ENCODE measurements around the gene LCLAT1.

The LCLAT1 gene

GRCh38 chr2:30527411-30527810 is 80.4 kb downstream of the LCLAT1 start:
- DNase-seq, result no peak

DNA sequence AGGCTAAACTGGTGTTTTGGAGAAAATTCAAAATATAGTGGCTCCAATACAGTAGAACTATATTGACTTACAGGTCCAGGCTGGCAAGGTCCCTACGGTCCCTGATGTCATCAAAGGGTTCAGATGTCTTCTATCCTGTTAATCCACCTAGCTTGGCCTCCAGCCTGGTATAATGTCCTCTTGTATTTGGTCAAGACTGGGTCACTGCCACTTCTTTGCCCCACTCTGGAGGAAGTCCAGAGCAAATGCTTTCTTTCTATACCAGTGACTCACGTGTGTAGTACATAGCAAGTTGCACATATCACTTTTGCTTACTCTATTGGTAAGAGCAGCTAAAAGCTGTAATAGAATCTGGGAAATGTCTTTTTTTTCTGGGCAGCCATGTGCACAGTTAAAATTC is 80.8 kb downstream of the LCLAT1 start:
- no peak for DNase-seq

DNA sequence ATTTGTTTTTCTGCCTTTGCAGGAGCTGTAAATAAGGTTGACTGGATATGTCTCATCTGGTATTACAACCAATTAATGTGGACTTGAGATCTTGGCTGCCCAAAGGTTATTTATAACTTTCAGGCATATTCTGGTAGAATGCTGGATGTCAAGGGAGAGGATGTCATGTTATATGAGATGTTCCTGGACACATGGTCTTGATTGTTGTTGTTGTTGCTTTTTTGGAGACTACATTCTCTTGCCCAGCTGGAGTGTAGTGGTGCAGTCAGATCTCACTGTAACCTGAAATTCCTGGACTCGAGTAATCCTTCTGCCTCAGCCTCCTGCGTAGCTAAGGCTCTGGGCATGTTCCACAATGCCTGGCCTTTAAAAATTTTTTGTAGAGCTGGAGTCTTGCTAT is 83.3 kb downstream of the LCLAT1 start:
- DNase-seq, result no peak

DNA sequence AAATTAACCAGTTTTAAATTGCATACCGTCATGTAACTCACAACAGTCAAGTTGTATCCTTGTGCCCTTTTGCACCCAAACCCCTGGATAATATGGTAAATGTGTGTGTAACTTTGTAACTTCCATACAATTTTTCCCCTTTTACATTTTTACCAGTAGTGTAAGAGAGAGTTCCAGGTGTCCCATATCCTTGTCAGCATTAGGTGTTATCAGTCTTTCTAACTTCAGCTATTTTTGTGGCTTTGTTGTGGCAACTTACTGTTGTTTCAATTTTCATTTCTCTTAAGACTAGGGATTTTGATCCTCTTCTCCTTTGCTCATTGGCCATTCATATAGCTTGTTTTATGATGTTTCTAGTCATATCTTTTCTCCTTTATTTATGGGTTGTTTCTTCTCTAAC is 94.6 kb downstream of the LCLAT1 start:
- no peak for DNase-seq

GRCh38 chr2:30545875-30546274 is 98.8 kb downstream of the LCLAT1 start:
- DNase-seq, result no peak

- DNase-seq, result no peak
These were observed 101.3 kb downstream of the LCLAT1 start for GRCh38 chr2:30548386-30548785.

- no peak for DNase-seq
These were observed 102.0 kb downstream of the LCLAT1 start for GRCh38 chr2:30549096-30549495.

- no peak for DNase-seq
These were observed 112.7 kb downstream of the LCLAT1 start for GRCh38 chr2:30559544-30560275.

- DNase-seq, result no peak
These were observed 114.3 kb downstream of the LCLAT1 start for GRCh38 chr2:30561349-30561748.

DNA sequence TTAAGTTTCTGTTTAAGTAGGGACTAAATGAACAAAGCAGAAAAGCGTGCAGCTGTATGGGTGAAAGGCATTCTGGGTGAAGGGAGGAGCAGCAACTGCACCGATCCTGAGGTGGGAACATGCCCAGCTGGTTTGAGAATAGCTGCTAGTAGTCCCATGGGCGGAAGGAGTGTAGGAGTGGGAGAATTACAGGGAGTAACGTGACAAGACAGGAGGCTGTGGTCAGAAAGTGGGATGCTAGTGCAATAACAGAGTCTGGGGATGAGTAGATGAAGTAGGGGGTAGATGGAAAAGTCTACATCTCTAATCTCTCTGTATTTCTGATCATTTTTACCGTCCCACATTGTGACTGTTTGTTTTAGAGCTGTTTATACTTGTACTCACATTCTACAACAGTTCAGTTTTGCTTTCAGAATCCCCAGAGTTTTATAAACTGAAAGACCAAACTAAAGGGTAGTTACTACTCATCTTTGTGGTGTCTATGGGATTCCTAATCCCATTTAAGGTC is 118.9 kb downstream of the LCLAT1 start:
- peak; percentile 13 for DNase-seq

GRCh38 chr2:30566631-30567030 is 119.6 kb downstream of the LCLAT1 start:
- no peak for DNase-seq

DNA sequence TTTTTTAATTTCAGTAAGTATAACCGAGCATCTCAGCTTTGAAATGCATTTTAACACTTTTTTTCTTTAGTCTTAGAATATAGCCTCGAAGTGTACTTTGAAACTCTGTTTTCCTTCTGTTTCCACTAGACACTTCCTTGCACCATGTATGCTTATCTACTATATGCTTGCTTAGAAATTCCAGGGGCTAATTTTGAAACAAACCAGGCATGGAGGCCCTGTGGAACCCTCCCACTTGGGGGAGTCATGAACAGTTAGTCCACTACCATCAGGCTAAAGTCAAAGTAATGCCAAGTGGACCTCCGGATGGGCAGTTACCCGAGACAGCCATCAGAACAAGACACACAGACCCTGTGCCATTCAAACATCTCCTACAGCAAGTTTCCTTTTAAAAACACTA is 120.3 kb downstream of the LCLAT1 start:
- DNase-seq, result no peak

- no peak for DNase-seq
These were observed 122.9 kb downstream of the LCLAT1 start for GRCh38 chr2:30569946-30570345.

- DNase-seq, result no peak
These were observed 130.1 kb downstream of the LCLAT1 start for GRCh38 chr2:30577151-30577550.

- no peak for DNase-seq
These were observed 133.3 kb downstream of the LCLAT1 start for GRCh38 chr2:30580391-30580790.

DNA sequence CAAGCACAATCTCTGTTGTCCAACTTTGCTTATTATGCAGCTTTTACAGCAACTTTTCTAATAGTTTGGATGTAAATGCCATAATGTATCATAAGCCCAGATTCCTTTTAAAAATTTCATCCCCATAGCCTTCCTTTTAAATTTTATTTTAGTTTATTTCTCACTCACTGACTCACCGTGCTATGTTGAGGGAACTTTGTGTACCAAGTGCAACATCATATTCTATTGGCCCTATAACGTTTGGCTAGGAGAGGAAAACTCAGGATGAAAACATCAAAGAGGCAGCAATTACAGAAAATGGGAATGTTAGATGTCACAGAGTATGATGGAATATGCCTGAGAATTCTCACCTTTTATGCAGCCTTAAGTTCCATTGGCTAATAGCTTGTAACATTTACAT is 135.5 kb downstream of the LCLAT1 start:
- no peak for DNase-seq

DNA sequence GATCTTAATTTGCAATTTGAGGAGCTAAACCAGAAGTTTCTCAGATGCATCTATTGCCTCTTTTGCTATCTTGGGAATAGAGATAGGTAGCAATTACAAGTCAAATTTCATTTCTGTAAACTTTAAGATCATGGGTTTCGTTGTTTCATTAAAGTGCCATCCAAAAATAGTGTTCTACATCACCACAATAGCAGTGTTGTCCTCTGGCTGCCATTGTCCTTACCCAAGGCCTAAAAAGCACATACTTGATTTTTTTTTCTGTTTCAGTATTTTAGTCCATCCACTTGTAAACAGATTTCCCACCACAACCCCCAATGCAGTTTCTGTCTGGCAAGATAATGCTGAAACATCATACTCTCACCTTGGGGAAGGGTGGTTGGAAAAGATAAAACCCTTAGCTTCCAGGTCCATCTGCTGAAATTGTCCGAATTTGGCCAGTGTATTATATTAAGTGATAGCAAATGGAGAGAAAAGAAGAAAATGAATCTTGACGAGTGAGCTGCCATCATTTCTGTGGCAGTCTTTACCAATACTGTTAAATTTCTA is 136.2 kb downstream of the LCLAT1 start:
- no peak for DNase-seq

GRCh38 chr2:30584116-30584515 is 137.1 kb downstream of the LCLAT1 start:
- no peak for DNase-seq

DNA sequence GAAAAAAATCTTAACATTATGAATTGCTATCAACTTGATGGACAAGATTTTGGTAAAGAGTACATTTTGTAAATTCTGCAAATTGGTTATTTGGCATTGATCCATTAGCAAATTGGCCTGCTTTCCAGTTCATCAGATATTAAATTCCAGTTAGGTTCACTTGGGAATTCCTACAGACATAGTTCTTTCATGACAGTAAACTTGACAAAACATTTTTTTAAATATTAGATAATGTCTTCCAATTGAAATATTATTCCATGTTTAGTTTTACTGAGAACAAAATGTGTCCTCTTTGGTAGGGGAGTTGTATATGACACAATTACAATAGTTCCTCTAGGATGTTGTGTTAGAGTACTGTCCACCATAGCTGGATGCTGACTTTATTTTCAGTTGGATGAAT is 141.9 kb downstream of the LCLAT1 start:
- DNase-seq, result no peak

GRCh38 chr2:30590407-30590806 is 143.4 kb downstream of the LCLAT1 start:
- DNase-seq, result no peak

DNA sequence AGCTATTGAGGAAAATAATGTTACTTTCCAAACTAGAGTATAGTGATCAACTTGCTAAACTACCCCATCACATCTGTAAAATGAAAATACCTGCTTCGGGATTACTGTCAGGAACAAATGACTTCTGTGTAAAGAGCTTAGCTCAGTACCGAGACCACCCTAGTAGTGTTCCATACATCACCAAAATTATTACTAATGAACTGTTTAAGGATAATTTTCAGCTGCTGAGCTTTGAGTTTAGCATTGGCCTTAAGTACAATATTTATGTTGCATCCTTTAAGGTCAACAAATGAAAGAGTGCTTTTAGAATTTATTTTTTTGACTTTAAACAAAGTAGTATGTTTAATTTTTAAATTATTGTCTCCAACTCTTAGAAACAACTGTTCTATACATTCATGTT is 144.1 kb downstream of the LCLAT1 start:
- DNase-seq, result no peak

DNA sequence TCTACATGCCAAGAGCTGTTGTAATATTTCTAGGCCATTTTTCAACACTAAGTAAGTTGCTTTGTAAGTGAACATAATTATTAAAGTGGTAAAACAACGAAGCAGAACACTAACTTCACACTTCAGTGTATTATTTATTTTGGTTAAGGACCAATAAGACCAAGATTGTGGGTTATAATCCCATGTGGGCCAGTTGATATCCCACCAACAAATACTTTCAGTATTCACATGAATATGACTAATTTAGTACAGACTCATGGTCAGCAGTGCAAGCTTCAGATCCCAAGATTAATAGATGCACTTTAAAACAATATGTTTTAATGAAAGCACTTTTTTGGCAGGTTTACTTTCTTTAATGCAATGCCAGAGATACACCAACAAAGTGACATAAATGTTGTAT is 154.3 kb downstream of the LCLAT1 start:
- DNase-seq, result no peak

DNA sequence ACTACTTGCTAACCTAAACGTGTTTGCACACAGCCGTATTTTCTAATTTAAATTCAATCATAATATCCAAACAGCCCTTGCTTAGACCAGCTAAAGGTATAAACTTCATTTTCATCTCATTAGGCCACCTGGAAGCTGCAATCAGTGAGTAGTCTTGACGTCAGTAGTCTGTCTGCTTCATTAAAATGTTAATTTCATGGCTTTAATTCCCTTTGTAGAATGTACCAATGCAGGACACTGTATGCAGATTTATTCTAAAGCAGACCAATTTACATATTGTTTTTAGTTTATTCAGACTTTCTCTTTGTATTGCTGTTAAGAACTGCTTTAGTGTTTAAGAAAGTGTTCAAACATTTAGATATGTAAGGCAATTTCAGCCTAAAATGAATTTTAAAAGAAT is 158.2 kb downstream of the LCLAT1 start:
- no peak for DNase-seq

DNA sequence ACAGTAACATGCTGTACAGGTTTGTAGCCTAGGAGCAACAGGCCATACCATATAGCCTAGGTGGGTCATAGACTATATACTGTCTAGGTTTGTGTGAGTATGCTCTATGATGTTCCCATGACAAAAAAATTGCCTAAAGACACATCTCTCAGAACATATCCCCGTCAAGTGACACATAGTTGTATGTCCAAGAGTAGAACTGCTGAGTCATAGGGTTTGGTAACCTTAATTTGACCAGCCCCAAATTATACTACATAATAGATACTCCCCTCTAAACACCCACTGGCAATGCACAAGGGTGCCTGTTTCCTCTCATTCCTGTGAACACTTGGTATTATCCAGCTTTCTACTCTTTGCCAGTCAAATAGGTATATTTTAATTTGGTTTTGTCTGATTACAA is 161.6 kb downstream of the LCLAT1 start:
- no peak for DNase-seq

- no peak for DNase-seq
These were observed 164.5 kb downstream of the LCLAT1 start for GRCh38 chr2:30611583-30611982.
